Gastrocnemius medialis (tissue), 4 donors: ENCODE measurements around the gene KIF20B. TPM values are rescaled to one million over a fixed set of nuclear protein-coding genes. Genes with fewer than 3 reads are reported as not detected.
A peak's percentile ranks its signal among the peaks of the same experiment; 100 is the strongest.

Experiments
- ATAC-seq, 2 donors: fragments of 150-250 bp; one replicate each; pipeline ENCODE4 v1.9.1; 2016
- DNase-seq, 2 donors: peaks; one replicate each; pipeline ENCODE4 v3.0.0-alpha.2; 2019
- H3K27ac ChIP-seq, 4 donors: fragments of 200-600 bp; sonication (generic); 1 replicate in 1 of 4; 2 replicates in 3 of 4; pipeline ENCODE4 v1.5.1; 2016 to 2018; ENCODE audit warnings: mild to moderate bottlenecking in 2 of 4, moderate library complexity in 1 of 4
- H3K27me3 ChIP-seq, 3 donors: fragments of 200-600 bp; sonication (generic) in 2 of 3; 1 replicate in 1 of 3; 2 replicates in 2 of 3; pipeline versions ENCODE4 v1.5.1 to v1.6.0; 2016 to 2019; ENCODE audit warnings: mild to moderate bottlenecking in 1 of 3, moderate library complexity in 1 of 3
- H3K36me3 ChIP-seq, 2 donors: fragments of 200-600 bp; sonication (generic) in 1 of 2; one replicate each; pipeline ENCODE4 v1.5.1; 2017 to 2018
- H3K4me1 ChIP-seq, 2 donors: fragments of 200-600 bp; sonication (generic) in 1 of 2; one replicate each; pipeline ENCODE4 v1.5.1; 2016 to 2017; ENCODE audit warnings: mild to moderate bottlenecking in 2 of 2
- H3K4me3 ChIP-seq, 4 donors: fragments of 200-600 bp; sonication (generic) in 3 of 4; 1 replicate in 1 of 4; 2 replicates in 3 of 4; pipeline ENCODE4 v1.5.1; 2016 to 2019; ENCODE audit warnings: mild to moderate bottlenecking in 2 of 4
- H3K9me3 ChIP-seq, 3 donors: fragments of 200-600 bp; sonication (generic) in 2 of 3; 1 replicate in 1 of 3; 2 replicates in 2 of 3; pipeline ENCODE4 v1.5.1; 2016 to 2019
- CTCF ChIP-seq, 5 experiments: fragments of 450-650 bp in 3 of 5; fragments of 200-600 bp in 2 of 5; sonication (generic) in 2 of 5; IDR thresholded peaks in 4 of 5; conservative IDR thresholded peaks in 1 of 5; 1 replicate in 4 of 5; 2 replicates in 1 of 5; pipeline ENCODE4 v1.5.1; 2016 to 2019; ENCODE audit warnings: antibody characterized with exemption in 5 of 5, mild to moderate bottlenecking in 3 of 5, moderate library complexity in 3 of 5
- POLR2A ChIP-seq, 2 donors: fragments of 450-650 bp; IDR thresholded peaks; one replicate each; pipeline ENCODE4 v1.6.1; 2017; ENCODE audit warnings: antibody characterized with exemption in 2 of 2, mild to moderate bottlenecking in 2 of 2, moderate library complexity in 2 of 2
- in situ Hi-C, 4 donors: fragments of 200-750 bp; cut with MboI; loops; one replicate each; pipeline versions ENCODE4 v1.15.0 to v1.8.0; 2017; ENCODE audit warnings: low sequenced_read_pairs in 4 of 4
- intact Hi-C: fragments of 100-400 bp; cut with DNase I; formaldehyde crosslinking; loops from one replicate; pipeline ENCODE4 v1.15.1; 2023; ENCODE audit warnings: low total_unique reads
- total RNA-seq, 4 donors: library from RNA; depleted of rRNA; stranded (reverse); fragments of >200 nt; gene quantifications; one replicate each; pipeline versions ENCODE4 v1.1.0 to v1.2.3, GENCODE V29; 2016

The KIF20B gene
- total RNA-seq, 4 donors from 2014 or later = 0.65 to 1.0 (median 0.86) TPM

GRCh38 chr10:89679986-89680385, 21.4 kb upstream of the KIF20B start:
- intact Hi-C loops = loop anchor here (5.0 kb wide), 1 partner anchor 68 kb away; no protein-coding TSS in a partner anchor
- DNase-seq = no peak
- in situ Hi-C loops = no loop called here

GRCh38 chr10:89683883-89684282, 17.5 kb upstream of the KIF20B start:
- DNase-seq (peak in 1 of 2 donors; percentile 18), ATAC-seq (peak; percentile 33 to 63)
- Histone ChIP-seq H3K9me3 (no peaks in the 10 kb centered on the region), H3K36me3 (no peaks in the 10 kb centered on the region), H3K4me1 (no peaks in the 10 kb centered on the region), H3K4me3 (no peak overlapping the region), H3K27me3 (no peaks in the 10 kb centered on the region), H3K27ac (no peak overlapping the region)
- intact Hi-C loops (loop anchor here (5.0 kb wide), 1 partner anchor 72 kb away; no protein-coding TSS in a partner anchor), in situ Hi-C loops (no loop called here)
- TF ChIP-seq POLR2A (IDR thresholded peaks at IDR 0.05) (no peak), CTCF (IDR thresholded peaks at IDR 0.05 in 4 of 5, conservative IDR thresholded peaks at IDR 0.05 in 1 of 5) (no peak)

More at GRCh38 chr10:89679986-89680385, 21.4 kb upstream of the KIF20B start:
- no peak for TF ChIP-seq CTCF (IDR thresholded peaks at IDR 0.05 in 4 of 5, conservative IDR thresholded peaks at IDR 0.05 in 1 of 5)
- no peak overlapping the region for H3K27ac ChIP-seq
- no peaks in the 10 kb centered on the region for H3K36me3 ChIP-seq
- no peak overlapping the region for H3K4me3 ChIP-seq
- no peaks in the 10 kb centered on the region for H3K4me1 ChIP-seq
- no peaks in the 10 kb centered on the region for H3K27me3 ChIP-seq
- H3K9me3 ChIP-seq = no peaks in the 10 kb centered on the region
- no peak for ATAC-seq

GRCh38 chr10:89684604-89685003, 16.8 kb upstream of the KIF20B start:
- in situ Hi-C loops (no loop called here), intact Hi-C loops (loop anchor here (5.0 kb wide), 1 partner anchor 72 kb away; no protein-coding TSS in a partner anchor)
- DNase-seq (no peak), ATAC-seq (peak in 1 of 2 donors; percentile 26)
- Histone ChIP-seq H3K36me3 (no peaks in the 10 kb centered on the region), H3K27me3 (no peaks in the 10 kb centered on the region), H3K9me3 (no peaks in the 10 kb centered on the region), H3K4me3 (no peak overlapping the region), H3K4me1 (no peaks in the 10 kb centered on the region), H3K27ac (no peak overlapping the region)
- no peak for TF ChIP-seq CTCF (IDR thresholded peaks at IDR 0.05 in 4 of 5, conservative IDR thresholded peaks at IDR 0.05 in 1 of 5)
- TF ChIP-seq POLR2A (IDR thresholded peaks at IDR 0.05) = no peak

- H3K36me3 ChIP-seq = no peaks in the 10 kb centered on the region
- H3K27ac ChIP-seq = no peak overlapping the region
- no peak for DNase-seq
- intact Hi-C loops = no loop called here
- TF ChIP-seq CTCF (IDR thresholded peaks at IDR 0.05 in 4 of 5, conservative IDR thresholded peaks at IDR 0.05 in 1 of 5) = no peak
- no peak for TF ChIP-seq POLR2A (IDR thresholded peaks at IDR 0.05)
- H3K9me3 ChIP-seq = no peaks in the 10 kb centered on the region
- ATAC-seq = no peak
- H3K27me3 ChIP-seq = no peaks in the 10 kb centered on the region
- H3K4me1 ChIP-seq = no peaks in the 10 kb centered on the region
- no peak overlapping the region for H3K4me3 ChIP-seq
- in situ Hi-C loops = no loop called here
Observed at GRCh38 chr10:89685936-89686335, 15.5 kb upstream of the KIF20B start.

DNA sequence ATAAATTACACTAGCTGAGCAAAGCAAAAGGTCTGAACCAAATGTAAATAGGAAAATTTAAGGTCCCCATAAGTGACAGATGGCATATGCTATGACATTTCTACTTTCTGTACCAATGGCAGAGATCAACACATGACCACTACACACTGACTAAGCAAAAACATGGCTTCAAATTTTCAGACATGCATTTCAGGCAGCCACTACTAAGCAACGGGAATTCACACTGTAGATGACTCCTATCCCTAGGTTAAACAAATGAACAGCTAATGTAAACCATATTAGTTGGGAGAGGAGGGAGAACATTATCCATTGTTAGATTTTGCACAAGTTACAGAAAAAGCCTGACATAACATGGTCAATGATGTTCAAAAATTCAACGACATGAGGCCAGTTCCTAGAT, 11.4 kb upstream of the KIF20B start:
- DNase-seq (no peak), ATAC-seq (no peak)
- intact Hi-C loops (no loop called here), in situ Hi-C loops (loop anchor here in 1 of 4 donors (10.0 kb wide), 1 partner anchor 115 kb away; no protein-coding TSS in a partner anchor)
- Histone ChIP-seq H3K4me3 (no peak overlapping the region), H3K27me3 (no peaks in the 10 kb centered on the region), H3K27ac (no peak overlapping the region), H3K36me3 (no peaks in the 10 kb centered on the region), H3K4me1 (no peaks in the 10 kb centered on the region), H3K9me3 (no peaks in the 10 kb centered on the region)
- TF ChIP-seq CTCF (IDR thresholded peaks at IDR 0.05 in 4 of 5, conservative IDR thresholded peaks at IDR 0.05 in 1 of 5) (no peak), POLR2A (IDR thresholded peaks at IDR 0.05) (no peak)
